K562 (cell line): ENCODE data around the gene FOXP3. TPM values are rescaled to one million over a fixed set of nuclear protein-coding genes. Genes with fewer than 3 reads are reported as not detected.
A peak's percentile ranks its signal among the peaks of the same experiment; 100 is the strongest.

Experiments
- BCOR ChIP-seq: fragments of 450-650 bp; IDR thresholded peaks from 2 replicates; pipeline ENCODE4 v1.6.1; 2016
- CEBPB ChIP-seq: fragments of 450-650 bp; IDR thresholded peaks from 2 replicates; pipeline ENCODE4 v1.6.1; 2016; ENCODE audit warnings: missing genetic modification characterization, missing compliant biosample characterization
- E2F1 ChIP-seq: sonication (generic); formaldehyde crosslinking; IDR thresholded peaks from 2 replicates; pipeline ENCODE4 v1.8.1; 2023; ENCODE audit warnings: mild to moderate bottlenecking, missing genetic modification reagents, moderate library complexity
- E2F8 ChIP-seq: fragments of 450-650 bp; IDR thresholded peaks from 2 replicates; pipeline ENCODE4 v1.7.1; 2018; ENCODE audit warnings: mild to moderate bottlenecking, low read depth; ENCODE audit not compliant: partially characterized antibody
- ETV1 ChIP-seq: fragments of 450-650 bp; conservative IDR thresholded peaks from 2 replicates; pipeline ENCODE4 v1.6.1; 2016; ENCODE audit warnings: missing genetic modification characterization, control low read depth, low read depth, missing compliant biosample characterization
- GATAD2B ChIP-seq: fragments of 450-650 bp; IDR thresholded peaks from 2 replicates; pipeline ENCODE4 v1.6.1; 2017; ENCODE audit warnings: mild to moderate bottlenecking, borderline replicate concordance
- JUN ChIP-seq, 2 experiments: sonication (generic) in 1 of 2; formaldehyde crosslinking in 1 of 2; IDR thresholded peaks; 2 replicates each; pipeline versions ENCODE4 v1.6.1 to v1.8.0; 2012 to 2022; ENCODE audit warnings: borderline replicate concordance in 2 of 2, mild to moderate bottlenecking in 2 of 2, improper control_type of control experiment in 1 of 2, low read depth in 1 of 2, low read length in 1 of 2, missing genetic modification reagents in 1 of 2
- JUNB ChIP-seq: fragments of 450-650 bp; formaldehyde crosslinking; conservative IDR thresholded peaks from 2 replicates; pipeline ENCODE4 v1.4.0; 2020; ENCODE audit warnings: mild to moderate bottlenecking
- NCOA4 ChIP-seq: fragments of 450-650 bp; IDR thresholded peaks from 2 replicates; pipeline ENCODE4 v1.6.1; 2018; ENCODE audit warnings: mild to moderate bottlenecking; ENCODE audit not compliant: partially characterized antibody
- NONO ChIP-seq, 2 experiments: fragments of 200-400 bp in 1 of 2; fragments of 450-650 bp in 1 of 2; formaldehyde crosslinking in 1 of 2; IDR thresholded peaks; 2 replicates each; pipeline ENCODE4 v1.6.1; 2017; ENCODE audit warnings: low read depth in 2 of 2, mild to moderate bottlenecking in 2 of 2, moderate library complexity in 2 of 2, low read length in 1 of 2
- NR2C2 ChIP-seq, 2 experiments: fragments of 200-800 bp in 1 of 2; sonication (Bioruptor generic) in 1 of 2; sonication (generic) in 1 of 2; formaldehyde crosslinking in 1 of 2; IDR thresholded peaks; 2 replicates each; pipeline versions ENCODE4 v1.6.1 to v1.8.0; 2016 to 2022; ENCODE audit warnings: mild to moderate bottlenecking in 1 of 2, missing compliant biosample characterization in 1 of 2, missing genetic modification characterization in 1 of 2, missing genetic modification reagents in 1 of 2
- POLR2AphosphoS5 ChIP-seq: IDR thresholded peaks from 2 replicates; pipeline ENCODE4 v1.6.1; 2011; ENCODE audit warnings: mild to moderate bottlenecking, low read depth, low read length, moderate library complexity; ENCODE audit not compliant: control insufficient read depth, insufficient read depth
- POLR3A ChIP-seq: IDR thresholded peaks from 2 replicates; pipeline ENCODE4 v1.6.1; 2011; ENCODE audit warnings: borderline replicate concordance, mild to moderate bottlenecking, moderate library complexity; ENCODE audit not compliant: insufficient read length, insufficient read depth; ENCODE audit errors: extremely low read depth
- RB1 ChIP-seq: fragments of 450-650 bp; IDR thresholded peaks from 2 replicates; pipeline ENCODE4 v1.6.1; 2017; ENCODE audit warnings: low read depth, mild to moderate bottlenecking
- STAT6 ChIP-seq: sonication (generic); formaldehyde crosslinking; IDR thresholded peaks from 2 replicates; pipeline ENCODE4 v1.8.1; 2023; ENCODE audit warnings: mild to moderate bottlenecking, missing genetic modification reagents
- SUPT5H ChIP-seq: fragments of 450-650 bp; IDR thresholded peaks from 2 replicates; pipeline ENCODE4 v1.6.1; 2016
- TAF7 ChIP-seq: fragments of 450-650 bp; IDR thresholded peaks from 2 replicates; pipeline ENCODE4 v1.6.1; 2016; ENCODE audit warnings: missing genetic modification characterization, missing compliant biosample characterization
- ZKSCAN1 ChIP-seq: fragments of 150-350 bp; IDR thresholded peaks from 2 replicates; pipeline ENCODE4 v1.6.1; 2016; ENCODE audit warnings: low read depth, low read length
- ZNF354B ChIP-seq: fragments of 250-450 bp; sonication (Bioruptor Pico); IDR thresholded peaks from 2 replicates; pipeline ENCODE4 v1.4.0; 2020
- ZNF79 ChIP-seq: fragments of 250-450 bp; sonication (Bioruptor Pico); IDR thresholded peaks from 2 replicates; pipeline ENCODE4 v1.4.0; 2020; ENCODE audit warnings: low read depth, mild to moderate bottlenecking, moderate library complexity
- polyA plus RNA-seq, 8 experiments: library from polyadenylated mRNA; depleted of rRNA in 4 of 8; stranded (reverse) in 5 of 8; unstranded in 3 of 8; fragments of >200 nt; fragmentation: Nextera tagmentation in 2 of 8; fragmentation: Illumina TruSeq in 1 of 8; extraction: Ambion mirVana in 2 of 8; extraction: Trizol in 1 of 8; gene quantifications; 2 replicates each; pipeline versions ENCODE4 v1.2.1 to v1.2.3, GENCODE V29; 2011 to 2014; ENCODE audit warnings: inconsistent platforms in 1 of 8, missing spikeins in 1 of 8
- total RNA-seq, 7 experiments: library from RNA; depleted of rRNA in 6 of 7; stranded (reverse); fragments of >200 nt in 6 of 7; fragmentation: Illumina TruSeq in 2 of 7; extraction: Trizol in 2 of 7; gene quantifications; 2 replicates each; pipeline versions ENCODE4 v1.2.1 to v1.2.3, GENCODE V29; 2011 to 2021; ENCODE audit warnings: low replicate concordance in 1 of 7

FOXP3 gene
- total and polyA plus RNA-seq, 9 of the 15 experiments (the other 6 are each of a cell fraction or from before 2014, with no cell fraction given), result 0.04 to 0.24 (median 0.07) TPM; not detected in 4

- TF ChIP-seq NONO (IDR thresholded peaks at IDR 0.05; ENCODE audit: low read depth in 2 of 2, low read length in 1 of 2) (no peak), NR2C2 (CRISPR knock-in tag; IDR thresholded peaks at IDR 0.05) (no peak), NR2C2 (tag; IDR thresholded peaks at IDR 0.05) (peak; percentile 66), POLR3A (no peak), ZNF354B (CRISPR knock-in tag) (no peak), CEBPB (tag) (no peak), GATAD2B (no peak), E2F1 (no peak), NCOA4 (no peak), JUN (IDR thresholded peaks at IDR 0.05; ENCODE audit: borderline replicate concordance, low read depth, low read length) (no peak), JUN (CRISPR knock-in tag; IDR thresholded peaks at IDR 0.05; ENCODE audit: borderline replicate concordance) (no peak), TAF7 (tag) (no peak), JUNB (no peak), STAT6 (CRISPR knock-in tag) (no peak), RB1 (peak; percentile 35; the same call in 1 of the 2 replicates), ZKSCAN1 (no peak), POLR2AphosphoS5 (no peak), BCOR (no peak), ZNF79 (CRISPR knock-in tag) (no peak), SUPT5H (no peak), ETV1 (0 out of 2 replicates have a peak, but pooled peaks have one; percentile 23), E2F8 (no peak)
Observed at GRCh38 chrX:49230500-49231232, 33.8 kb downstream of the FOXP3 start (continued).
